PFSK-1 (cell line): ENCODE measurements around the gene UBL3.

ENCODE experiments used
- FOXP2 ChIP-seq: optimal IDR thresholded peaks from 2 replicates; pipeline ENCODE3; 2011; ENCODE audit warnings: borderline replicate concordance, control low read depth, inconsistent platforms; ENCODE audit not compliant: insufficient read depth; ENCODE audit errors: extremely low read length, extremely low read depth
- POLR2AphosphoS5 ChIP-seq: IDR thresholded peaks from 2 replicates; pipeline ENCODE4 v1.6.1; 2012; ENCODE audit warnings: low read depth, mild to moderate bottlenecking, control low read depth, low read length, moderate library complexity
- REST ChIP-seq, 2 experiments: IDR thresholded peaks; 2 replicates each; pipeline versions ENCODE4 v1.6.1 to v1.8.0; 2011 to 2012; ENCODE audit warnings: low read depth in 2 of 2, low read length in 2 of 2, control low read depth in 1 of 2, inconsistent platforms in 1 of 2, mild to moderate bottlenecking in 1 of 2, moderate library complexity in 1 of 2; ENCODE audit not compliant: insufficient read depth in 1 of 2
- SIN3A ChIP-seq: IDR thresholded peaks from 2 replicates; pipeline ENCODE4 v1.6.1; 2012; ENCODE audit warnings: mild to moderate bottlenecking, low read length, moderate library complexity, borderline replicate concordance; ENCODE audit not compliant: insufficient read depth
- TAF1 ChIP-seq: IDR thresholded peaks from 2 replicates; pipeline ENCODE4 v1.6.1; 2012; ENCODE audit warnings: low read length, control low read depth, borderline replicate concordance; ENCODE audit not compliant: insufficient read depth

Gene UBL3

GRCh38 chr13:29885989-29886388 is 35.6 kb upstream of the UBL3 start:
- no peak for TF ChIP-seq SIN3A
- TF ChIP-seq FOXP2 = no peak
- TF ChIP-seq TAF1 = no peak
- TF ChIP-seq REST (IDR thresholded peaks at IDR 0.05; ENCODE audit: insufficient read depth in 1 of 2, low read depth in 2 of 2, low read length in 2 of 2) = no peak
- TF ChIP-seq POLR2AphosphoS5 = no peak

- TF ChIP-seq TAF1 = no peak
- TF ChIP-seq REST (IDR thresholded peaks at IDR 0.05; ENCODE audit: insufficient read depth in 1 of 2, low read depth in 2 of 2, low read length in 2 of 2) = no peak
Measured at GRCh38 chr13:29884671-29885430, 34.4 kb upstream of the UBL3 start.

GRCh38 chr13:29883941-29884518 is 33.6 kb upstream of the UBL3 start:
- TF ChIP-seq SIN3A (no peak), REST (IDR thresholded peaks at IDR 0.05; ENCODE audit: insufficient read depth in 1 of 2, low read depth in 2 of 2, low read length in 2 of 2) (no peak), POLR2AphosphoS5 (no peak), TAF1 (no peak), FOXP2 (no peak)

- TF ChIP-seq REST (IDR thresholded peaks at IDR 0.05; ENCODE audit: insufficient read depth in 1 of 2, low read depth in 2 of 2, low read length in 2 of 2) (no peak), FOXP2 (no peak)
Measured at GRCh38 chr13:29882076-29882475, 31.7 kb upstream of the UBL3 start.

- TF ChIP-seq FOXP2 (no peak), SIN3A (no peak), TAF1 (no peak), REST (IDR thresholded peaks at IDR 0.05; ENCODE audit: insufficient read depth in 1 of 2, low read depth in 2 of 2, low read length in 2 of 2) (no peak), POLR2AphosphoS5 (no peak)
Measured at GRCh38 chr13:29878101-29878500, 27.7 kb upstream of the UBL3 start.
